Glutamatergic neuron (in vitro differentiated cells): ENCODE data around the gene MYH6. TPM values are rescaled to one million over a fixed set of nuclear protein-coding genes. Genes with fewer than 3 reads are reported as not detected.
"Not testable (repeated sequence)": the region's sequence is repeated elsewhere in the genome, so short reads cannot be mapped to it uniquely, and the experiment has no call there.

Experiments
- DNase-seq: peaks from one replicate; pipeline ENCODE4 v3.0.0; 2022
- H3K27ac Mint-ChIP-seq: one replicate; pipeline ENCODE4 v1.8.0; 2020; ENCODE audit warnings: mild to moderate bottlenecking, mixed read lengths, inconsistent platforms; ENCODE audit not compliant: unreplicated experiment
- H3K27me3 Mint-ChIP-seq: one replicate; pipeline ENCODE4 v1.8.0; 2020; ENCODE audit warnings: mild to moderate bottlenecking, moderate library complexity, mixed read lengths, inconsistent platforms; ENCODE audit not compliant: unreplicated experiment
- H3K36me3 Mint-ChIP-seq: one replicate; pipeline ENCODE4 v1.8.0; 2020; ENCODE audit warnings: mild to moderate bottlenecking, mixed read lengths, inconsistent platforms; ENCODE audit not compliant: unreplicated experiment
- H3K4me1 Mint-ChIP-seq: one replicate; pipeline ENCODE4 v1.8.0; 2020; ENCODE audit warnings: mild to moderate bottlenecking, low read depth, mixed read lengths, inconsistent platforms; ENCODE audit not compliant: unreplicated experiment
- H3K4me3 Mint-ChIP-seq: one replicate; pipeline ENCODE4 v1.8.0; 2020; ENCODE audit warnings: mild to moderate bottlenecking, mixed read lengths, inconsistent platforms; ENCODE audit not compliant: unreplicated experiment
- H3K9me3 Mint-ChIP-seq: one replicate; pipeline ENCODE4 v1.8.0; 2020; ENCODE audit warnings: mild to moderate bottlenecking, moderate library complexity, mixed read lengths, inconsistent platforms; ENCODE audit not compliant: unreplicated experiment
- total RNA-seq: library from RNA; stranded (reverse); fragmentation: NEBNext Ultra II Directional; extraction: Animal tissue kit (Norgen Biotek cat#: 25700); gene quantifications from one replicate; pipeline ENCODE4 v1.2.1, GENCODE V29; 2021; ENCODE audit not compliant: unreplicated experiment
- TF ChIP-seq, protein P1 (sequence below): fragments of 200-600 bp; sonication (generic); IDR thresholded peaks from one replicate; pipeline ENCODE4 v1.5.0; 2021; ENCODE audit not compliant: partially characterized antibody, unreplicated experiment

The MYH6 gene
- total RNA-seq, 1 donor from 2014 or later = not detected

DNA sequence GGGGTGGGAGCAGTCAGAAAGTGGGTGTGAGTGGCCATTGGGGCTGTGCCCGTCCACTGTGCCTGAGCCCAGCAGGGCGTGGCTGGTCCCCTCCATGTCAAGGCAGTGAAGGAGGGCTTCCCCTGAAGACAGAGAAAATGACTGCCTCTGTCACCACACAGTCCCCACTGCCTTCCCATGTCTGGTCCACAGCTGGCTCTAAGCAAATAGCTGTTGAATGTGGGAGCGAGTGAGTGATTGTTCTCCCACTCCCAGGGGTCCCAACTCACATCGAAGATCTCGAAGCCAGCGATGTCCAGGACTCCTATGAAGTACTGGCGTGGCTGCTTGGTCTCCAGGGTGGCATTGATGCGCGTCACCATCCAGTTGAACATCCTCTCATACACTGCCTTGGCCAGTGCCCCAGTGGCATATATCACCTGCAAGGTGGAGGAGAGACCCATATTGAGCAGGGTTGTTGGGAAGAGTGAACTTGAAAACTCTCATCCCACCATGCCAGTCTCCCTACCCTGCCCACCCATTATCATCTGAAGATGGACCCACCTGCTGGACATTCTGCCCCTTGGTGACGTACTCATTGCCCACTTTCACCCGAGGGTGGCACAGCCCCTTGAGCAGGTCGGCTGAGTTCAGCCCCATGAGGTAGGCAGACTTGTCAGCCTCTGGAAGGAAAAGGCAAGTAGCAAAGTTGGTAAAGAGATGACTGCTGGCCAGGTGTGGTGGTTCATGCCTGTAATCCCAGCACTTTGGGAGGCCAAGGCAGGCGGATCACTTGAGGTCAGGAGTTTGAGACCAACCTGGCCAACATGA lies 20.8 kb upstream of the MYH6 start:
- H3K4me3 Mint-ChIP-seq = no peak overlapping the region
- H3K9me3 Mint-ChIP-seq = peaks cover 7% of the 10 kb centered on the region
- no peak for DNase-seq
- no peak overlapping the region for H3K27ac Mint-ChIP-seq
- H3K27me3 Mint-ChIP-seq = peaks cover 15% of the 10 kb centered on the region
- H3K36me3 Mint-ChIP-seq = peaks cover 6% of the 10 kb centered on the region
- no peaks in the 10 kb centered on the region for H3K4me1 Mint-ChIP-seq
- TF ChIP-seq, protein P1, sequence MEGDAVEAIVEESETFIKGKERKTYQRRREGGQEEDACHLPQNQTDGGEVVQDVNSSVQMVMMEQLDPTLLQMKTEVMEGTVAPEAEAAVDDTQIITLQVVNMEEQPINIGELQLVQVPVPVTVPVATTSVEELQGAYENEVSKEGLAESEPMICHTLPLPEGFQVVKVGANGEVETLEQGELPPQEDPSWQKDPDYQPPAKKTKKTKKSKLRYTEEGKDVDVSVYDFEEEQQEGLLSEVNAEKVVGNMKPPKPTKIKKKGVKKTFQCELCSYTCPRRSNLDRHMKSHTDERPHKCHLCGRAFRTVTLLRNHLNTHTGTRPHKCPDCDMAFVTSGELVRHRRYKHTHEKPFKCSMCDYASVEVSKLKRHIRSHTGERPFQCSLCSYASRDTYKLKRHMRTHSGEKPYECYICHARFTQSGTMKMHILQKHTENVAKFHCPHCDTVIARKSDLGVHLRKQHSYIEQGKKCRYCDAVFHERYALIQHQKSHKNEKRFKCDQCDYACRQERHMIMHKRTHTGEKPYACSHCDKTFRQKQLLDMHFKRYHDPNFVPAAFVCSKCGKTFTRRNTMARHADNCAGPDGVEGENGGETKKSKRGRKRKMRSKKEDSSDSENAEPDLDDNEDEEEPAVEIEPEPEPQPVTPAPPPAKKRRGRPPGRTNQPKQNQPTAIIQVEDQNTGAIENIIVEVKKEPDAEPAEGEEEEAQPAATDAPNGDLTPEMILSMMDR = no peak

DNA sequence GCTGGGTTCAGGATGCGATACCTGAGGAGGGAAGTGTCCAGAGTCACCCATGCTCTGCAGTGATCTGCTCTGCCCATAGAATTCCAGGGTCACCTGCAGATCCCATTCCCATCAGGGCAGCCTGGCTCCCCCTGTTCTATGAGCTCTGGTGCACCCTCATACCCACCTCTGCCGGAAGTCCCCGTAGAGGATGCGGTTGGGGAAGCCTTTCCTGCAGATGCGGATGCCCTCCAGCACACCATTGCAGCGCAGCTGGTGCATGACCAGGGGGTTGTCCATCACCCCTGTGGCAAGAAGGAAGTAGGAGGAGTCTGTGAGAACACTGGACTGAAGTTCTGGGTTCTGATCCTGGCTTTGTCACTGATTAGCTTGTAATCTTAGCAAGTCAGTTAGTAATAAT lies 17.7 kb upstream of the MYH6 start:
- H3K9me3 Mint-ChIP-seq, H3K27ac Mint-ChIP-seq, H3K36me3 Mint-ChIP-seq, DNase-seq, H3K27me3 Mint-ChIP-seq, H3K4me3 Mint-ChIP-seq, H3K4me1 Mint-ChIP-seq: not testable (repeated sequence)

DNA sequence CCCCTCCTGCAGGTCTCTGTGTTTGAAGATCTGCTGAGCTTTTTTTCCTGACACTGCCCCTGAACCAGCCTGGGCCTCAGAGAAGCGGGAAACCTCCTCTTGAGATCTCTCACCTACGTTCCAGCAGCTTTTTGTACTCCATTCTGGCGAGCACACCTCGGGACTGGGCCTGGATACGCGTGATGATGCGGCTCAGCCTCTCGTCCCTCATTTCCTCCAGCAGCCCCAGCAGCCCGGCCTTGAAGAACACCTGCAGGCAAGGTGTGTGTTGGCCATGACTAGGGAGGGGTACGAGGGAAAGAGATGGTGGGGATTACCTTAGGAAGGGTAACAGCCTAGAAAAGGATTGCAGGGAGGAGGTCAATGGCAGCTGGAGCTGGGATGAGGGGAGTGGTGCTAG lies 17.1 kb upstream of the MYH6 start:
- Mint-ChIP-seq H3K27ac (no peak overlapping the region), H3K4me3 (no peak overlapping the region), H3K36me3 (no peaks in the 10 kb centered on the region), H3K27me3 (peaks cover 6% of the 10 kb centered on the region), H3K4me1 (no peaks in the 10 kb centered on the region), H3K9me3 (peaks cover 4% of the 10 kb centered on the region)
- TF ChIP-seq, protein P1 = no peak
- no peak for DNase-seq

DNA sequence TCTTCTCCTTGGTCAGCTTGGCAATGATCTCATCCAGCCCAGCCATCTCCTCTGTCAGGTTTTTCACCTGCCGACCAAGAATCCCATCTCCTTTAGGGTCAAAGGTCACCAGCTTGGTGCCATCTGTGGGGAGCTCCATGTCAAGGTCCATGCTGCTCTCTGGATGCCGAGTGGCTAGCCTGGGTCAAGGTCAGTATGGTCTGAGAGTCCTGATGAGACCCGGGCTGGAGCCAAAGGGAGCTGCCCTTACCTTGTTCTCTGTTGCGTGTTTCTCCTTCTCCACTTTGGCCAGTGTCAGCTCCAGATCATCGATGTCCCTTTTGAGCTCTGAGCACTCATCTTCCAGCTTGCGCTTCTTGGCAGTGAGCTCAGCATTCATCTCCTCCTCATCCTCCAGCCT lies 15.6 kb upstream of the MYH6 start:
- no peak overlapping the region for H3K27ac Mint-ChIP-seq
- H3K4me3 Mint-ChIP-seq = peak overlapping the region; percentile 12
- H3K27me3 Mint-ChIP-seq = peaks cover 4% of the 10 kb centered on the region
- no peak for DNase-seq
- peaks cover 4% of the 10 kb centered on the region for H3K9me3 Mint-ChIP-seq
- no peaks in the 10 kb centered on the region for H3K36me3 Mint-ChIP-seq
- TF ChIP-seq, protein P1 = no peak
- H3K4me1 Mint-ChIP-seq = no peaks in the 10 kb centered on the region

DNA sequence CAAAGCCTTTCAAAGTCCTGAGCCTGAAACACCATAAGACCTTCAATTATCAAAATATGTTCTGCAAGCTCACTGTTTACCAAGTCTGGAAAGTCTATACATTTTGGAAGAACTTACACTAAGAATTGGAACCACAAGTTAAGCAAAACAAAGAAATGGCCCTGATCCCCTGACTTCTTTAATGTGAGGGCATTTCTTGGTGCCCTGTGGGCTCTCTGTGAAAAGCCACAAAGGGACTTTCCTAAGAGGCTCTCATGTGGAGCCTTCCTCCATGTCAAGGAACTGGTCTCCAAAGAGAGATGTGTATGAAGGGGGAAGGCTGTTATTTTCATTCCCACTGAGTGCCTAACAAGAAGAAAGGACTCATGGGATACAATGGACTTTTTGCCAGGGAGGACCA lies 13.5 kb upstream of the MYH6 start:
- Mint-ChIP-seq H3K36me3 (no peaks in the 10 kb centered on the region), H3K9me3 (peaks cover 2% of the 10 kb centered on the region), H3K27me3 (peaks cover 6% of the 10 kb centered on the region), H3K4me1 (no peaks in the 10 kb centered on the region), H3K27ac (no peak overlapping the region), H3K4me3 (no peak overlapping the region)
- DNase-seq = no peak
- TF ChIP-seq, protein P1 = no peak

DNA sequence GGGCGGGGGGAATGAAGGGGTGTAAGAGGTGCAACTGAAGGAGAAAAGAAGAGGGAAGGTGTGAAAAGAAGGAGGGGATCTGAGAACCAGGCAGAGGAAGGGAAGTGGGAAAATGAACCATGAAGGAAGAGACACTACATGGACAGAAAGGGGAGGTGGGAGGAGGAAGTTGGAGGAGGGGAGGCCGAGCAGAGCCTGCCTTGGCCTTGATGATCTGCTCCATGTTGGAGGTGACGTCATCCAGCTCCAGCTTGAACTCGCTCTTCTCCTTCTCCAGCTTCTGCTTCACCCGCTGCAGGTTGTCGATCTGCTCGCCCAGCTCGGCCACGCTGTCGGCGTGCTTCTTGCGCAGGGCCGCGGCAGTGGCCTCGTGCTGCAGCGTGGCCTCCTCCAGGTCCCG lies 11.6 kb upstream of the MYH6 start:
- not testable (repeated sequence) for H3K4me1 Mint-ChIP-seq, H3K9me3 Mint-ChIP-seq, H3K4me3 Mint-ChIP-seq, H3K36me3 Mint-ChIP-seq, DNase-seq, H3K27ac Mint-ChIP-seq
- H3K27me3 Mint-ChIP-seq = peaks cover 11% of the 10 kb centered on the region
